CD4-positive, alpha-beta T cell treated with Interferon alpha-2 for 1 hour (primary cell): ENCODE data around the gene PADI1.

Experiments
- DNase-seq, 2 donors: peaks; one replicate each; pipeline ENCODE4 v3.0.0-alpha.2; 2020 to 2022

Gene PADI1

GRCh38 chr1:17204546-17205440, at the start of gene PADI1:
PADI1 (plus strand) TSS chr1:17205128; CDS start chr1:17205218, 90 bp downstream.
- DNase-seq = no peak

GRCh38 chr1:17155257-17155920, 49.5 kb upstream of the PADI1 start:
- no peak for DNase-seq

- peak in 1 of 2 donors; percentile 3 for DNase-seq
Measured at GRCh38 chr1:17156108-17156507, 48.8 kb upstream of the PADI1 start.

GRCh38 chr1:17158961-17159360, 46.0 kb upstream of the PADI1 start:
- DNase-seq = no peak

GRCh38 chr1:17161137-17161740, 43.7 kb upstream of the PADI1 start:
- DNase-seq = peak in 1 of 2 donors; percentile 3

GRCh38 chr1:17161926-17162800, 42.8 kb upstream of the PADI1 start:
- DNase-seq = no peak

GRCh38 chr1:17162941-17163340, 42.0 kb upstream of the PADI1 start:
- no peak for DNase-seq

- no peak for DNase-seq
Measured at GRCh38 chr1:17163371-17163770, 41.6 kb upstream of the PADI1 start.

GRCh38 chr1:17163789-17164666, 40.9 kb upstream of the PADI1 start:
- DNase-seq = no peak

- DNase-seq = no peak
Measured at GRCh38 chr1:17165823-17166222, 39.1 kb upstream of the PADI1 start.

GRCh38 chr1:17167041-17167785, 37.7 kb upstream of the PADI1 start:
- DNase-seq = no peak

- DNase-seq = no peak
Measured at GRCh38 chr1:17167786-17168090, 37.2 kb upstream of the PADI1 start.

GRCh38 chr1:17168091-17168876, 36.6 kb upstream of the PADI1 start:
- no peak for DNase-seq

GRCh38 chr1:17170571-17170970, 34.4 kb upstream of the PADI1 start:
- DNase-seq = no peak

GRCh38 chr1:17173217-17173616, 31.7 kb upstream of the PADI1 start:
- no peak for DNase-seq

- no peak for DNase-seq
Measured at GRCh38 chr1:17176306-17177061, 28.4 kb upstream of the PADI1 start.

- no peak for DNase-seq
Measured at GRCh38 chr1:17177651-17178050, 27.3 kb upstream of the PADI1 start.

- peak; percentile 9 to 36 for DNase-seq
Measured at GRCh38 chr1:17181781-17182464, 23.0 kb upstream of the PADI1 start.
